HEK293 (cell line): Measurements from ENCODE around the gene CACNA1S.

Source experiments
- CTCF ChIA-PET: fragments of 350-600 bp; formaldehyde crosslinking; extraction: SDS; loops from one replicate; lab custom pipeline; 2021; ENCODE audit warnings: antibody characterized with exemption; lab: Yijun Ruan, JAX
- POLR2A ChIA-PET: fragments of 300-600 bp; formaldehyde crosslinking; extraction: SDS; loops from one replicate; lab custom pipeline; 2020; ENCODE audit warnings: antibody characterized with exemption, inconsistent platforms; lab: Yijun Ruan, JAX
- H3K27ac ChIP-seq: fragments of 200-500 bp; sonication (Bioruptor generic); 2 replicates; pipeline ENCODE4 v1.5.1; 2014; ENCODE audit warnings: low read depth, low read length, control low read depth, inconsistent platforms; ENCODE audit errors: extremely low read depth
- H3K36me3 ChIP-seq, 2 experiments: fragments of 200-500 bp in 1 of 2; sonication (Bioruptor generic) in 1 of 2; 1 replicate in 1 of 2; 2 replicates in 1 of 2; pipeline ENCODE4 v1.5.1; 2014 to 2017; ENCODE audit warnings: inconsistent platforms in 2 of 2, low read length in 2 of 2; ENCODE audit not compliant: control insufficient read depth in 2 of 2, insufficient read depth in 1 of 2
- H3K4me1 ChIP-seq: fragments of 200-500 bp; sonication (Bioruptor generic); 2 replicates; pipeline ENCODE4 v1.5.1; 2014; ENCODE audit warnings: mild to moderate bottlenecking, low read length, inconsistent platforms; ENCODE audit not compliant: control insufficient read depth, insufficient read depth
- H3K4me3 ChIP-seq: 2 replicates; pipeline ENCODE4 v1.5.1; 2011; ENCODE audit warnings: low read depth, mild to moderate bottlenecking, control low read depth, low read length, moderate library complexity
- H3K9me3 ChIP-seq: fragments of 200-500 bp; sonication (Bioruptor generic); 2 replicates; pipeline ENCODE4 v1.5.1; 2014; ENCODE audit warnings: low read depth, low read length, inconsistent platforms; ENCODE audit not compliant: control insufficient read depth, insufficient read depth
- CTCF ChIP-seq: fragments of 450-650 bp; formaldehyde crosslinking; IDR thresholded peaks from 2 replicates; pipeline ENCODE4 v1.5.1; 2016; ENCODE audit warnings: missing biosample characterization, missing genetic modification characterization
- ELK4 ChIP-seq: IDR thresholded peaks from 2 replicates; pipeline ENCODE4 v1.6.1; 2011; ENCODE audit warnings: mild to moderate bottlenecking, low read depth, low read length, borderline replicate concordance
- TRIM28 ChIP-seq: IDR thresholded peaks from 2 replicates; pipeline ENCODE4 v1.6.1; 2011; ENCODE audit warnings: low read length, control low read depth, borderline replicate concordance
- ZNF138 ChIP-seq: fragments of 450-650 bp; formaldehyde crosslinking; IDR thresholded peaks from 2 replicates; pipeline ENCODE4 v1.5.1; 2016; ENCODE audit warnings: missing biosample characterization, missing genetic modification characterization, borderline replicate concordance
- ZNF280D ChIP-seq: fragments of 450-650 bp; formaldehyde crosslinking; IDR thresholded peaks from 2 replicates; pipeline ENCODE4 v1.5.1; 2016; ENCODE audit warnings: missing biosample characterization, missing genetic modification characterization
- ZNF561 ChIP-seq: fragments of 450-650 bp; IDR thresholded peaks from 2 replicates; pipeline ENCODE4 v1.5.1; 2018; ENCODE audit warnings: missing biosample characterization, missing genetic modification characterization, borderline replicate concordance
- ZNF654 ChIP-seq: fragments of 450-650 bp; formaldehyde crosslinking; IDR thresholded peaks from 2 replicates; pipeline ENCODE4 v1.5.1; 2016; ENCODE audit warnings: low read depth, missing biosample characterization, missing genetic modification characterization
- ZNF785 ChIP-seq: fragments of 450-650 bp; formaldehyde crosslinking; IDR thresholded peaks from 2 replicates; pipeline ENCODE4 v1.5.1; 2016; ENCODE audit warnings: missing biosample characterization, missing genetic modification characterization
- ZNF837 ChIP-seq: fragments of 450-650 bp; formaldehyde crosslinking; IDR thresholded peaks from 2 replicates; pipeline ENCODE4 v1.5.1; 2016; ENCODE audit warnings: missing biosample characterization, missing genetic modification characterization
- ZSCAN16 ChIP-seq: fragments of 450-650 bp; formaldehyde crosslinking; IDR thresholded peaks from 2 replicates; pipeline ENCODE4 v1.5.1; 2016; ENCODE audit warnings: missing biosample characterization, missing genetic modification characterization
- TF ChIP-seq, protein P1 (sequence below): fragments of 450-650 bp; formaldehyde crosslinking; IDR thresholded peaks from 2 replicates; pipeline ENCODE4 v1.5.0; 2017; ENCODE audit warnings: missing biosample characterization, missing genetic modification characterization, borderline replicate concordance

CACNA1S gene

GRCh38 chr1:201153474-201154388 lies 41.5 kb upstream of the CACNA1S start (continued):
- TF ChIP-seq, protein P1, sequence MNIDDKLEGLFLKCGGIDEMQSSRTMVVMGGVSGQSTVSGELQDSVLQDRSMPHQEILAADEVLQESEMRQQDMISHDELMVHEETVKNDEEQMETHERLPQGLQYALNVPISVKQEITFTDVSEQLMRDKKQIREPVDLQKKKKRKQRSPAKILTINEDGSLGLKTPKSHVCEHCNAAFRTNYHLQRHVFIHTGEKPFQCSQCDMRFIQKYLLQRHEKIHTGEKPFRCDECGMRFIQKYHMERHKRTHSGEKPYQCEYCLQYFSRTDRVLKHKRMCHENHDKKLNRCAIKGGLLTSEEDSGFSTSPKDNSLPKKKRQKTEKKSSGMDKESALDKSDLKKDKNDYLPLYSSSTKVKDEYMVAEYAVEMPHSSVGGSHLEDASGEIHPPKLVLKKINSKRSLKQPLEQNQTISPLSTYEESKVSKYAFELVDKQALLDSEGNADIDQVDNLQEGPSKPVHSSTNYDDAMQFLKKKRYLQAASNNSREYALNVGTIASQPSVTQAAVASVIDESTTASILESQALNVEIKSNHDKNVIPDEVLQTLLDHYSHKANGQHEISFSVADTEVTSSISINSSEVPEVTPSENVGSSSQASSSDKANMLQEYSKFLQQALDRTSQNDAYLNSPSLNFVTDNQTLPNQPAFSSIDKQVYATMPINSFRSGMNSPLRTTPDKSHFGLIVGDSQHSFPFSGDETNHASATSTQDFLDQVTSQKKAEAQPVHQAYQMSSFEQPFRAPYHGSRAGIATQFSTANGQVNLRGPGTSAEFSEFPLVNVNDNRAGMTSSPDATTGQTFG (tag by site-specific recombination): no peak
- TF ChIP-seq ELK4 (no peak), ZSCAN16 (tag by site-specific recombination) (no peak)

GRCh38 chr1:201149400-201149799 lies 37.2 kb upstream of the CACNA1S start:
- Histone ChIP-seq H3K36me3 (peaks cover 25 to 87% of the 10 kb centered on the region in 2 experiments), H3K4me1 (no peaks in the 10 kb centered on the region; the same call in 1 of the 2 replicates), H3K4me3 (no peak overlapping the region), H3K9me3 (no peaks in the 10 kb centered on the region), H3K27ac (no peak overlapping the region)
- TF ChIP-seq ZNF138 (tag by site-specific recombination) (no peak), ZNF654 (tag by site-specific recombination) (peak; percentile 38; the same call in 1 of the 2 replicates), ZNF837 (tag by site-specific recombination) (no peak), ZNF280D (tag by site-specific recombination) (no peak), ZNF785 (tag by site-specific recombination) (no peak), TRIM28 (no peak), CTCF (0 out of 2 replicates have a peak, but pooled peaks have one; percentile 23), ZNF561 (0 out of 2 replicates have a peak, but pooled peaks have one; percentile 16)
- ChIA-PET CTCF (interaction anchor here (0.6 to 2.3 kb wide), 19 partner anchors 9 to 213 kb away, joined by 3 to 9 read pairs (median 4); partner anchors contain the start of genes ASCL5 and IGFN1), POLR2A (interaction anchor here (1.4 to 2.1 kb wide), 2 partner anchors 11 to 22 kb away, joined by 3 to 10 read pairs; no protein-coding TSS in a partner anchor)
